C4-2B (cell line): ENCODE measurements around the gene GATA5.

Source experiments
- ZFX ChIP-seq: fragments of 450-650 bp; IDR thresholded peaks from 2 replicates; pipeline ENCODE4 v1.6.1; 2017
- TF ChIP-seq, protein P1 (sequence below): fragments of 450-650 bp; conservative IDR thresholded peaks from 2 replicates; pipeline ENCODE4 v1.5.1; 2017; ENCODE audit warnings: mild to moderate bottlenecking

DNA sequence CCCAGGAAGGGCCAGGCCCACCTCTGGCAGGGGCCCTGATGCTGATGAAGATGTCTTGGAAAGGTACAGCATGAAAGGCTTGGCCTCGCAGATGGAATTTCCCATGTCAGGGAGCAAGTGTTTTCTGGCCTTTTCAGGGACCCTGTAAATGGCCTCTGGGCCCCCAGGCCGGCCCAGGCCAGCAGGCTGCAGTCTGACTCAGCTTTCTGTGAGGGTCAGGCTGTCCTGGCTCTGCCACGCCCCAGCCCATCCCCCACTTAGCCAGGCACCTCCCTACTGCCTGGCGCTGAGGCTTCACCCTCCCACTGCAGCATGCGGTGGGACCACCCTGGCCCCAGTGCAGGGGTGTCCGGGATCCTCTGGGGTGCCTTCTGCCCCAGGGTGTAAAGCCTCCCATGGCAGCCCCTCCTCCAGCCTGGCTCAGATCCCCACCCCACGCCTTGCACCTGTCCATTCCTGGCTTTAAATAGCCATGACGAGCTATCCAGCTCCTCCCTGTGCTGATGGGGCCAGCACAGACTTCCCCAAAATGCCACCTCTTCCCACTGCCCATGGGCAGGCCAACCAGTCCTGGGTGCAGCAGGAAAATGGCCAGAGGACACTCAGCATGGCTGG lies 35.6 kb upstream of the GATA5 start:
- TF ChIP-seq, protein P1, sequence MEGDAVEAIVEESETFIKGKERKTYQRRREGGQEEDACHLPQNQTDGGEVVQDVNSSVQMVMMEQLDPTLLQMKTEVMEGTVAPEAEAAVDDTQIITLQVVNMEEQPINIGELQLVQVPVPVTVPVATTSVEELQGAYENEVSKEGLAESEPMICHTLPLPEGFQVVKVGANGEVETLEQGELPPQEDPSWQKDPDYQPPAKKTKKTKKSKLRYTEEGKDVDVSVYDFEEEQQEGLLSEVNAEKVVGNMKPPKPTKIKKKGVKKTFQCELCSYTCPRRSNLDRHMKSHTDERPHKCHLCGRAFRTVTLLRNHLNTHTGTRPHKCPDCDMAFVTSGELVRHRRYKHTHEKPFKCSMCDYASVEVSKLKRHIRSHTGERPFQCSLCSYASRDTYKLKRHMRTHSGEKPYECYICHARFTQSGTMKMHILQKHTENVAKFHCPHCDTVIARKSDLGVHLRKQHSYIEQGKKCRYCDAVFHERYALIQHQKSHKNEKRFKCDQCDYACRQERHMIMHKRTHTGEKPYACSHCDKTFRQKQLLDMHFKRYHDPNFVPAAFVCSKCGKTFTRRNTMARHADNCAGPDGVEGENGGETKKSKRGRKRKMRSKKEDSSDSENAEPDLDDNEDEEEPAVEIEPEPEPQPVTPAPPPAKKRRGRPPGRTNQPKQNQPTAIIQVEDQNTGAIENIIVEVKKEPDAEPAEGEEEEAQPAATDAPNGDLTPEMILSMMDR, result no peak
- TF ChIP-seq ZFX, result no peak
